NCI-H2196 treated with DMSO at 0.1 percent for 48 hours (cell line): ENCODE data around the gene RIMBP2.

Experiments used
- DNase-seq: peaks from one replicate; lab custom pipeline; 2025; ENCODE audit not compliant: unreplicated experiment; lab: John Stamatoyannopoulos, UW

RIMBP2 gene

DNA sequence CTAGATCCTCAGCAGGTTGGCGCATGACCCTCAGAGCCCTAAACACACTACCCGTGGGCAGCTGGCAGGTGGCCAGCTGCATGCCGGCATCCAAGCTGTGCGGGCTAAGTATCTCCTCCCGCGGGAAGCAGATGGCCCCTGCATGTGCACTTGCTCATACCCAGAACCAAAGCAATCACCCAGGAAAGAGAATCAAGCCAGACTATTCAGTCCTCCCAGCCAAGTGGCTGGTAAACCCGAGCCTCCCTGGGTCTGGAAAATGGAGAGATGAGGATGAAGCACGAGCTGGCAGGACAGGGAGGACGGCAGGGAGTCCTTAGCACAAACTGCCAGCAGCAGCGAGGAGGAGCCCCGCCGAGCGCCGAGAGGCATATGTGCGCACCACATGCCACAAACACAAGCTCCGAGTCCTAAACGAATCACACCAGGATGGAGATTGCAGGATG, 139.7 kb downstream of the RIMBP2 start:
- no peak for DNase-seq

GRCh38 chr12:130574402-130574801, 141.7 kb downstream of the RIMBP2 start:
- DNase-seq: no peak

GRCh38 chr12:130573766-130574165, 142.3 kb downstream of the RIMBP2 start:
- DNase-seq: no peak

GRCh38 chr12:130573235-130573634, 142.9 kb downstream of the RIMBP2 start:
- no peak for DNase-seq

GRCh38 chr12:130572553-130572952, 143.5 kb downstream of the RIMBP2 start:
- DNase-seq: no peak

DNA sequence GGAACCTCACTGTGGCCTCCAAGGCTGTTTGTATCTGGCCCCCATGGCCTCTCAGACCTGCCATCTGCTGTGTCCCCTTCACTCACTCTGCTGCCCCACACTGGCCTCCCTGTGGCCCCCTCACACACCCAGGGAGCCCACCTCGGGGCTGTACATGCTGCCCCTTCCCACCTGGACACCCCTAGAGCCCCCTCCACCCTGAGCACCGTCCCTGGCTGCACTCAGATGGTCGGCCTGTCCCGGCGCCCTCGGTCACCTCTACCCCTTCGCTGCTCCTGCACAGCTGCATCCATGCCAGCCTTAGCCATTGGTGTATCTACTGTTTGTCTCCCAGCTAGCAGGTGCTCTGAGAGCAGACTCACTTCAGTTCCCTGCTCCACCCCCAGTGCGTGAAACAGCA, 144.4 kb downstream of the RIMBP2 start:
- DNase-seq: no peak

- DNase-seq: no peak
These were observed 145.0 kb downstream of the RIMBP2 start for GRCh38 chr12:130571089-130571488.

DNA sequence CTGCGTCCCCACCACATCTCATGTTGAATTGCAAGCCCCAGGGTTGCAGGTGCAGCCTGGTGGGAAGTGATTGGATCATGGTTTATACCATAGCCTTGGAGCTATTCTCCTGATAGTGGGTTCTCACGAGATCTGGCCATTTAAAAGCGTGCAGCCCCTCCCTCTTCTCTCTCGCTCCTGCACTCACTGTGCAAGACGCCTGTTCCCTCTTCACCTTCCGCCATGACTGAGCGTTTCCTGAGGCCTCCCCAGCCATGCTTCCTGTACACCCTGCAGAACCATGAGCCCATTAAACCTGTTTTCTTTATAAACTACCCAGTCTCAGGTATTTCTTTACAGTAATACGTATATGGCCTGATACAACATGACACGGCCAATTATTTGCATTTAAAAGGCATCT, 146.6 kb downstream of the RIMBP2 start:
- no peak for DNase-seq

- no peak for DNase-seq
These were observed 147.6 kb downstream of the RIMBP2 start for GRCh38 chr12:130568501-130568900.

DNA sequence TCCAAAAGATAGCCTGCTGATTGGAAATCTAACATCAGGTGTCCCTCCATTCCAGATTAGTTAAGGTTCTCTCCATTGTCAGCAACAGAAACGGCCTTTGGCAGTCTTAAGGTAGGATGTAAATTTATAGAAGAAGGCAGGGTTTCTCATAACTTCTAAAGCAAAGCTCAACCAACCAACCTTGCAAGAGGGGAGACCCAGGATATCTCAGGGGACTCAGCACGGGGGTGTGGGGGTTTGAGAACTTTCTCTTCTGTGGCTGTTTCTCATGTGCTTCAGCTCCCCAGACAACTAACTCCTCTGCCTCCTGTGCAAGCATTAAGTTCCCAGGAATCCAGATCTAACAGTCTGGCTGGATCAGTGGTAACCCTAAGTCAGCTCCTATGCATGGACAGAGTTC, 148.1 kb downstream of the RIMBP2 start:
- no peak for DNase-seq

GRCh38 chr12:130566446-130567155, 149.5 kb downstream of the RIMBP2 start:
- no peak for DNase-seq

GRCh38 chr12:130565189-130565588, 150.9 kb downstream of the RIMBP2 start:
- DNase-seq: no peak

GRCh38 chr12:130563323-130563722, 152.8 kb downstream of the RIMBP2 start:
- DNase-seq: peak; percentile 24

- no peak for DNase-seq
These were observed 153.4 kb downstream of the RIMBP2 start for GRCh38 chr12:130562716-130563115.

- DNase-seq: no peak
These were observed 155.8 kb downstream of the RIMBP2 start for GRCh38 chr12:130560321-130560720.

GRCh38 chr12:130559806-130560205, 156.3 kb downstream of the RIMBP2 start:
- no peak for DNase-seq

GRCh38 chr12:130557886-130558765, 158.0 kb downstream of the RIMBP2 start:
- no peak for DNase-seq

GRCh38 chr12:130557201-130557600, 158.9 kb downstream of the RIMBP2 start:
- no peak for DNase-seq

DNA sequence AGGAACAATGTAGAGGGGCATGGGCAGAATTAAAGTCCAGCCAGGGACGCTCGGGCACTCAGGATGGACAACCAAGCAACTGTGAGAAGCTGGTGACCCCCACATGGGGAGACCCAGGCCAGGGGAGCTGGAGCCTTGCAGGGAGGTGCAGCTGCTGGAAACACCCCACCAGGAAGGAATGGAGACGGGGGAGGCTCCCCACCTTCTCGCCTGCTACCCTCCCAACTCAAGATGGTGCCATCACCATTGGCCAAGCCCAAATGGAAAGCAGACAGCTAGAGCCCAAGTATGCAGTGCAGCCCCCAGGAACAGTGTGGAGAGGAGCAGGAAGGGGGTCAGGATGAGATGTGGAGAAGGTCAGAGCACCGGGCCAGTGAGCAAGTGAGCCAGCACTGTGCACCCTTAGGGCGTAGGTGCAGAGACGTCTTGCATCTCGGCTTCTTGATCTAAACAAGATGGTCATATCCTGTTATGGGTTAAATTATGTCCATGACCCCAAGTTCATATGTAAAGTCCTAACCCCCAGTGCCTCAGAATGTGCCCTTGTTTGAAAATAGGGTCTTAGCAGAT, 159.5 kb downstream of the RIMBP2 start:
- DNase-seq: no peak

GRCh38 chr12:130555628-130556485, 160.2 kb downstream of the RIMBP2 start:
- DNase-seq: peak; percentile 84

DNA sequence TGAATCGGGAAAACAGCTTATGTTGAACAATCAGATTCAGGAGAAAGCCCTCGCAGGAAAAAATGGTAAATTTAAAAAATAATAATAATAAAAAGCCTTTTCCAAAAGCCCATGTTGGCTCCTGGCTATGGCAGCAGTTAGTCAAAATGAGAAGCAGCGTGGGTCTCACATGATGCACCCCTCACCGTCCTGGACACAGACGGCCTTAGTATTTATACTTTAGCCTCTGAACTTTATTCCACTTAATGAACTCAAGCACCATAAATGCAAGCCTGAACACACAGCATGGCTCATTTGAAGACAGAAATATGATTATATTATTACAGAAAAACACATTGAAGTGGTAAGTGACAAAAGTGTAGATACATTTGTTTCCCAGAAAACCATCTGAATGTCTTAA, 160.9 kb downstream of the RIMBP2 start:
- no peak for DNase-seq
